ENCODE results near the gene GLIS1.

The GLIS1 gene

GRCh38 chr1:53606651-53607051 lies 132.3 kb downstream of the GLIS1 start:
- DNase-seq: no peak

DNA sequence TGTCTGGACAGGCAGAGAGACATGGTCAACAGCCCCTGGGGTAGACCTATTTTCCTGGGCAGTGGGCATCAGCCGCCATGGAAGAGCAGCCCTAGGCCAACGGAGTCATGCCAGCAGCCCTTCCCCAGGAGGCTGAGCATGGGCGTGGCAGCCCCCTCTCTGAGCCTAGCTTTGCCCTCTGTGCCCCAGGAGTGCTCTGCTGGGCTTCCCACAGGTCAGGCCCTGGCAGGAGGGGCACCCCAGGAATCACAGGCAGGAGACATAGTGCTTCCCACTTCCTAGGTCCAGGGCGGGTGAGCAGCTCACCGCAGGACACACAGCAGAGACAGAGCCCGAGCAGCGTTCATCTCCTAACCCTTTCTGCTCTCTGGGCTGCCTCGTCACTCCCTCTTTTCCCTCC lies 132.8 kb downstream of the GLIS1 start:
- no peak for DNase-seq

DNA sequence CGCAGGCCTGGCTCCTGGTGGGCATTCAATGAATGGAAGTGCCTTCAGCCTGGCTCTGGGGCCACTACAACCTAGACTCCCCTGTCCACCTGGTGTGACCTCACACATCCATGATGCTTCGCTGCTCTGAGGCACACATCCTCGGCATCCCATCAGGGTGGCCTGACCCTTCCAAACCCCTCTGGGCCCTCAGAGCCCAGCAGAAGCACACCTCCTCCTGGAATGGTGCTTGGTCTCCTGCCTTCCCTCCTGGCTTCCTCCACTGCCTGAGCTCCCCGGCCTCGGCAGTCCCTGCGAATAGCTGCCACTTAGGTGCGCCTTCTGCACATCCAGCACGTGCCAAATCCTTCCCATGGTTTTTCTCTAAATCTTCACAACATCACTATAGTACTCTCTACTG lies 133.8 kb downstream of the GLIS1 start:
- DNase-seq: no peak

DNA sequence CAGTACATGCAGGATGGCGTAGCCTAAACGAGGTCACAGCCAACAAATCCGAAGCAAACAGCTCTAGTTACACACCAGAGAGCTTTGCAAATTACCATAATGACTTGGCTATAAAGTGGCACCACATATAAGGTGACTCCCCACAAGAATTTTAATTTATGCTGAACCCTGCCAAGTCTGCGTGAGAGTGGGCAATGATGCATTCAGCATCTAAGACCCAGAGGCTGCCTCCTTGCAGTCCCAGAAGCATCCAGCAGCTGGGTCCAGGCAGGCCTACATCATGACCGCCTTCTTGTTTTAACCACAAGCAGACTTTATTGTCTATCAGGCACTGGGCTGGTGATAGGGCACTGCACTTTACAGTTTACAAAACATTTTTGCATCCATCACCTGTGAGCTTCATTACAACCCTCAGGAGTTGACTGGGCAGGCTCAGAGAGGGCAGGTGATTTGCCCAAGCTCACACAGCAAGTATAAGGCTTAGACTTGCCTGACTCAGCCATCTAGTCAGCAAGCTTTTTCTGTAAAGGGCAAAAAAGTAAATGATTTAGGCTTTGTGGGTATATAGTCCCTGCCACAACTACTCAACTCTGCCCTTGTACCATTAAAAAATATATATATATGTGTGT lies 134.6 kb downstream of the GLIS1 start:
- DNase-seq: no peak

DNA sequence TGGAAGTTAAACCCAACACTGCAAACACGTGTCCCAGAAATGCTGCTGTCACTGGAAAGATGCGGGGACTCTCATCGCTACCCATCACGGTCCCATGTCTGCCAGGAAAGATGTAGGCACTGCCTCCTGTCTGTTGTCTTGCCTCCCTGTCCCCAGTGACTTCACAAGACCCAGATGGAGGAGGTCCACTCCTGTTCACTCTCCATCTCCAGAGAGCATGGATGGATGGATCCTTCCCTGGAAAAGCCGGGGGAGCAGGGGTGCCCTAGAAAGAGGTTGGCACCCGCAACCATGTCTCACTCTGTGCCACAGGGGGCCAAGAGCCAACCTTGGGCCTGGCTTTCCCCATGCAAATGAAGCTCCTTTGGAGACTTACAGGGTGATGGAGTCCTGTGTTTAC lies 135.5 kb downstream of the GLIS1 start:
- DNase-seq: no peak

- no peak for DNase-seq
Observed at GRCh38 chr1:53601867-53602775, 136.8 kb downstream of the GLIS1 start.

DNA sequence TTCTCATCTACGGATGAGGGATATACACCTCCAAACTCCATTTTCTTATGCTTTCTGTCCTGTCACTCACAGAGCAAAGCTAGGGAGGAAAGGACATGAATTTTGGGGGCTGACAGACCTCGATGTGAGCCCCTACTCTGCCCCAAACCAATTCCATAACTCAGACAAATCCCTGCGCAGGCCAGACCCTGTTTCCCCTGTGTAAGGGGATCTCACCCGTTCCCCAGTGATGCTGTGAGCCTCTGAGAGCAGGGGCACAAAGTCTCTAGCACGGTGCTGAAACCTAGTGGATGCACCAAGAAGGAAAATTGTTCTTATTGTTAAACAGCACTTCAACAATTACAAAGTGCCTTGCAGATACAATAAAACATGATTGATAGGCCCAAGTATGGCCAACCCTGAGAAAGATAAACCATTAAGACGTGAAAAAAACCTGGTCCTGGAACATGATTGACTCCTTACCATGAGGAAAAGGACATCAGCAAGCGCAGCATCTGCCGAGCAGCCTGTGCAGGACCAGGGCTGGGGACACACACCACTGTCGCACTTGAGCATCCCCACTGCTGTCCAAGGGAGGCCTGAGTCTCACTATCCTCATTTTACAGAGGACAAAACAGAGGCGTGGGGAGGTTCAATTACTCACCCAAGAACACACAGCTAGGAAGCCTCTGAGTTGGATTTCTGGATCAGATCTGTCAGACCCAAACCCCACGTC lies 137.8 kb downstream of the GLIS1 start:
- DNase-seq: no peak

DNA sequence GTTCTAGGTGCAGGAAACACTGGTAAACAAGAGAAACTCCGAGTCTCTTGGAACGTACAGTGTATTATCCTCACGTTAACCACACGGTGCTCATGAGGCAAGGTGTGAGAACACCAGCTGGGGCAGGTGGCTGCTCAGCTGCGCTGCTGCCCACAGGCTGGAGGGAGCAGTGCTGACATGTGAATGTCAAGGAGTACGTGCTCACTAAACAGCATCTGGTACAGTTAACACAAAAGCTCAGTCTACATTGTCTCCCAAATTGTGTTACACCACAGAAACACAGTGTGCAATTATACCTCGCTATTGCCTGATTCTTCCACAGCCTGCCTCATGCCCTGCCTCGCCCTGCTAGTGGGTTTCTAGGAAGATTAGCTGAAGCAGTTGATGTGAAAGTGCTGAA lies 138.4 kb downstream of the GLIS1 start:
- DNase-seq: no peak

- no peak for DNase-seq
Observed at GRCh38 chr1:53600001-53600400, 139.0 kb downstream of the GLIS1 start.

DNA sequence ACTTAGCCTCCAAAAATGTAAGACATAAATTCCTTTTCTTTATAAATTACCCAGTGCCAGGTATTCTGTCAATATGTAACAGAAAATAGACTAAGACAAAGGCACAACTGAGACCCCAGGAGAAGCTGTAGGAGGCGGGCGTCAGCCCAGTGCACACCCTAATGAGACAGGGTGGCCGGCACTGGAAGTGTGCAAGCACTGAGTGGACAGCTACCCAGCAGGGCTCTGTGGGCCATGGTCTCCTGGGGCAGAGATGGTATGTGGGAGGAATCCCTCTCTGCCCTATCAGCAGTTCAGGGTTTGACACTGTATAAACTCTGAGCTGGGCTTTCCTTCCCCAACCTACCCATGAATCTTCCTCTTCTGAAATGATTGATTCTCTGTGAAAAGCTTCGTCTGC lies 139.5 kb downstream of the GLIS1 start:
- no peak for DNase-seq

GRCh38 chr1:53598966-53599365 lies 140.0 kb downstream of the GLIS1 start:
- DNase-seq: no peak

DNA sequence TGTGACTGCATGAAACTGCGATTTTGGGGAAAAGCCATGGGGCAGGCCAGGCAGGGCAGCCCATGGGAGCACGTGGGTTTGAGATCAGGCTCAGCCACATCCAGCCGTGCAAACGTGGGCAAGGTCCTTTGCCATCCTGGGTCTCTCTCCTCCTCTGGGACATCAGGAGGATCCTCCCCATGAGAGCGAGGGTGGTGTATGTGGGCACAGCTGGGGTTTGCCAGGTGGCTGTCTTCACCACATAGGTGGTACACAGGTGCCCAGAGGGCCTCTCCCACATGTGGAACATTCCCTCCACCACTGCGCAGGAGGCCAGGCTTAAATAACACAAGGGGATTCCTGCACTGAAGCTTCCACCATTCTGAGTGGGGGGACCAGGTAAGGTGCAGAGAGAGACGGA lies 143.1 kb downstream of the GLIS1 start:
- DNase-seq: no peak

- no peak for DNase-seq
Observed at GRCh38 chr1:53594391-53595180, 144.4 kb downstream of the GLIS1 start.

GRCh38 chr1:53593758-53594380 lies 145.1 kb downstream of the GLIS1 start:
- DNase-seq: no peak

DNA sequence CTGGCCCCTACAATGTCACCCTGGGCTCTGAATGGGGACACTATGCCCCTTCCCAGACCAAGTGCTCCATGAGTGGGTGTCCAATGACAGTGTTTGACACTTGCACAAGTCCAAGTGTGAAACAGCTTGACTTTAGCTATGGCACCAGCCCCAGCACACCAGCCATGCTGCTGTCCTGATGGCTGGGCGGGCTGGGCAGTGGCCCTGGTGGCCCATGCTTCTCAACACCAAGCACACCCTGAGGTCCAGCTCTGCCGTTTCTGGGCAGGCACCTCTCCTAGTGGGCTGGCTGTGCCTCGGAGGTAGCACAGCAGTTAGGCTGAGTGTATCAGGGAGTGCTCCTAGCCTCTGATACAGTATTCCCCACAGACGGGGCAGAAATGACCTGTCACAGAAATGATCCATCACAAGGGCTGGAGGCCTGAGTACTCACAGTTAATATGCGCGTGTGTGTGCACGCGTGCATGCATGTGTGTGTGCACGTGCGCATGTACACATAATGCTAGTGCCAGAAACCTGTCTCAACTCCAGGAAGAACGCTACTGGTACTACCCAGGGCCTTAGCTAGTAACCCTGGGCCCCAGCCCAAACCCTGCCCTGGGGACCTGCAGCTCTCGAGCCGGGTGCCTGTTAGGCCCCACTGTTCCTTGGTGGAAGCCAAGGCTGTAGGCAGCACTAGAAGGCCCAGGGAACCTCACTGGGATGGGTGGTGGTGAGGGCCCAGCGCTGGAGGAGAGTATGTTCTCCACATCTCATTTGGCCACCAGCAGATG lies 145.8 kb downstream of the GLIS1 start:
- DNase-seq: no peak

DNA sequence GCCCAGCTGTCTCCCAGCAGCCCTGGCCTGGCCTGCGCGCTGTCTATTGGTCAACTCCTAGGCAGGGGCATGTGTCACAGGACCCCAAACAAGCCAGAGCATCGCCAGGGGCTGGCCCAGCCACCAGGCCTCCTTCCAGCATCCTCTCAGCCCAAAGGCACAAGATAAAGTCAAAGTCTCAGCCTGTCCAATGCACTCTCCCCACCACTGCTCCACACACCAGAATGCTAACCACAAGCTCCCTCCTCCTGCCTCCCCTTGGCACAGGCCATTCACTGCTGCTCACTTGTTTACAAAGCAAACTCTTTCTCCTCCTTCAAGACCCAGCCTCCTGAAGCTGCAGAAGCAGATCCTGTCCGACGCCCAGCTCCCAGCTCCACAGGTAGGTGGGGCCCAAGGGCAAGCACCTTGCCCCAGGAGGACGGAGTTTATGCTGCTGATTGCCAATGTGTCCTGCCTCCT lies 146.4 kb downstream of the GLIS1 start:
- DNase-seq: no peak

DNA sequence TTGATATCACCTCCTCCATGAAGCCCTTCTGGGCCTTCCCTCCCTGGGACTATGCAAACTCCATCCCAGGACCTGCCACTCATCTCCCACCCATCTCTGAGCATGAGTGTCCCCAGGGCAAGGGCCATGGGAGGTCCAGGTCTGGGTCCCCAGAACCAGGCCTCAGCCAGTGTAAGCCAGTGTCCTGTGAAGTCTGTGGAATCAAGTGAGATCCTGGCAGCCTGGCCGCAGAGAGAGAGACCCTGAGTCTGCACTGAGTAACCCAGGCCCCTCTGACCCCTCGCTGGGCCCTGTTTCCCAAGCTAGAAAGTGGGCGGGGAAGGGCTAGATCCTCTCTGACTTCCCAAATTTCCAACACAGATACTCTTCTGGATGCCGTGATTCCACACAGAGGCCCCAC lies 147.0 kb downstream of the GLIS1 start:
- DNase-seq: no peak

DNA sequence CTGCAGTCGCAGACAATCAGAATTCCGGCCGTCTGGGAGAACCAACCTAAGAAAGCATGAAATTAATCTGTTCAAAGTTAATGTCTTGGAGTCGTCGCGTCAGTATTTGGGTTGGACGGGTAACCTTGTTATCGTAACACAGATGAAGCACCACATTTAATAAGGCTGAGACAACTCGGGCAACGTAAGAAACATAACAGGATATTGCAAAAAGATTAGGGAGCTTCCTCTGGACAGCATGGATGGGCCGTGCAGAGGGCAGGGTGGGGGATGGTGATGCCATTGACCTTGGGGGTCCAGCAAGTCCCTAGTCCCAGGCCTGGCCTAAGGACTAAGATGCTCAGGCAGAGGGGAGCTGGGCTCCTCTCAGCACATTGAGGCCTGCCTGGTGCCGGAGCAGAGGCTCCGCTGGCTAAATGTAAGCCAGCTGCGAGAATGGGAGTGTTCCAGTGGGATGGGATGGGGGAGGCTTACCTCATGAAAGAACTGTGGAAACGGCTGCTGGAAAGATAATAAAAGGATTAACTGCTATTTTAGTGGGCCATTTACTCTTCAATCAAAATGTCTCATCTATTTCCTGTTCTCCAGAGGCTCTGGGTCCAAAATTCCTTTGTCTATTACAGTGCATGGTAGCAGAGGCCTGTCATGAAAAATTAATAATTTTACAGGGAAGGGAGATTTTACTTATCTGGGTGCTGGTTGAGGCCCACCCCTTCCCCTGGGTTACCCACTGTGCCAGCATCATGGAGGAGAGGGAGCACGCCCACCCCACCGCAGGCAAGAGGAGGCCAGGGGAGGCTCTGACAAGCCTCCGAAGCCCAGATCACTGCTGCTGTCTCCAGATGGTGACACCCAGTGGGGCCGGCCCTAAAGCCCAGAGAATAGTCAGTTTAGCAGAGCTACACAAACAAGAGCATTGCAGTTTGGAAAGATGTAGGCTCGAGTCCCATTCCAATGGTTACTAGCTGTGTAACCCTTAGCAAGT lies 148.1 kb downstream of the GLIS1 start:
- no peak for DNase-seq

- DNase-seq: no peak
Observed at GRCh38 chr1:53590104-53590503, 148.9 kb downstream of the GLIS1 start.

Measured in activated CD4-positive, alpha-beta T cell treated with anti-CD3 and anti-CD28 coated beads for 1 hour (primary cell).